Fibroblast of peridontal ligament (primary cell): ENCODE measurements around the gene JPH2.
"Not testable (repeated sequence)": the region's sequence is repeated elsewhere in the genome, so short reads cannot be mapped to it uniquely, and the experiment has no call there.

Source experiments
- DNase-seq: peaks from one replicate; pipeline ENCODE4 v3.0.0-alpha.2; 2010; ENCODE audit errors: extremely low read depth

The JPH2 gene

DNA sequence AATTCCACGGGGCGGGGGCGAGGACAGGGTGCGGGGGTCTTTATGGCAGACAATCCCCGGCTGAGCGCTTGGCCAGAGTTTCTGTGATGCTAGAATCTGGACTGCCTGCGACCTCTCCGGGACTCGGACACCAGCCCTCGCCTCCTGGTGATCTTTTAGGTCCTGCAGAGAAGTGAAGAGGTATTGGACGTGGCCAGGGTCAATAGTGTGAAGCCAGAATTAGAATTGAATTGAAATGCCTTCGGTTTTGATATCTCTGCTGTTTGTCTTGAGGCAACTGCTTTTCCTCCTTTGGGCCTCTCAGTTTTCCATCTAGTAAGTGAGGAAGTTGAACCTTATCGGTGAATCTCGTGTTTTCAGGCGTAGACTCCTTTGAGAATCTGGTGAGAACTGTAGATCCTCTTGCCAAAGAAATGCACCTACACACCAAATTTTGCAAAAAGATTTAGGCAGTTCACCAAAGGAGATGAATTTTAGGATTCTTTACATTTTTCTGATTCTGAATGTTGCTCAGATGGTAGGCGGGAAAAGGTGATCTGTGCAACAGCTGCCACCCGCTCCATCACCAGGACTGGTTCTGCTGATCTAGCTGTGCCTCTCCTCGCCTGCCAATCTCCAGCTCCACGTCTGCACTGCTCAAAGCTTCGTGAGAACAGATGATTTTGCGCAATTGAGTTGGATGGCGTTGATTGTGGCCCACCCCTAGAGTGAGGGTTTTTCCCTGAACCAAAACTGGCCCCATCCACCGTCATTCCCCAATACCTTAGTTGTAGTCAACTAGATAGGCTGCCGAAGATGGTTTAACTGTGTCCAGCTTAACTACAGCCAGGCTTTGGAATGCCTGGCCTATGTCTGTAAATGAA is 24.4 kb upstream of the JPH2 start:
- peak; percentile 84 for DNase-seq

DNA sequence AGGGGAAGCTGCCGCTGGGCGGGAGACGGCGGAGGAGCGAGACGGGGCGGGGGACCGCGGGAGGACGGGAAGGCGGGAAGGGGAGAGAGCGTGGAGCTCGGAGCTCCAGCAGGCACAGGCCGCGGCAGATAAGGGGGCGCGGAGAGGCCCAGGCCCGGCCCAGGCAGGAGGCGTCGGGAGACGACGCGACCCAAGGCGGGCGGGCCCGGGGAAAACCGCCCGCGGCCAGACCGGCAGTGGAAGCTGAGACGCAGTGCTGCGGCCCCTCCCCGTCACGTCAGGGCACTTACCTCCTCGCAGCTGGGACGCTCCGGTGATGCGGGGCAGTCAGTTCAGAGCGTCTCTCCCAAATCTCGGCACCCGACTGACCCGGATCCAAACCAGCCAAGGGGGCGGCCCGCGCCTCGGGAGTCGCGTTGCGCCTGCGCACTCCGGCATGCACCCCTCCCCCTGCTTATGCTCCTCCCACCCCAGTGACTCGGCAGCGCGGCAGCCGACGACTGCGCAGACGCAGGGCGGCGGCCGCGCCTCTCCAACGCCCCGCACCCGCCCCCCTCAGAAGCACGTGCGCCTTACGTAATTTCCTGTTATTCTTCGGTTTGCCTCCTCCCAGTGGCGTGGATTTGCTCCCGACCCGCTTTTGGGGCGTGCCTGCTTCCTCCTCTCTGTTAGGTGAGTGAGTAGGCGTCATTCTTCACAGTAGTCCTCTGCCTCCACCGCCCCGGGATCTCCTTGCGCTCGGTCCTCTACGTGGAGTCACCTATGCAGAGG is 23.6 kb upstream of the JPH2 start, which contains the start of gene OSER1:
Gene OSER1, minus strand, starts transcription at position 366 of the 771 bp plus-strand sequence. CDS start 3,814 bp downstream, outside the sequence.
- peak; percentile 96 for DNase-seq

DNA sequence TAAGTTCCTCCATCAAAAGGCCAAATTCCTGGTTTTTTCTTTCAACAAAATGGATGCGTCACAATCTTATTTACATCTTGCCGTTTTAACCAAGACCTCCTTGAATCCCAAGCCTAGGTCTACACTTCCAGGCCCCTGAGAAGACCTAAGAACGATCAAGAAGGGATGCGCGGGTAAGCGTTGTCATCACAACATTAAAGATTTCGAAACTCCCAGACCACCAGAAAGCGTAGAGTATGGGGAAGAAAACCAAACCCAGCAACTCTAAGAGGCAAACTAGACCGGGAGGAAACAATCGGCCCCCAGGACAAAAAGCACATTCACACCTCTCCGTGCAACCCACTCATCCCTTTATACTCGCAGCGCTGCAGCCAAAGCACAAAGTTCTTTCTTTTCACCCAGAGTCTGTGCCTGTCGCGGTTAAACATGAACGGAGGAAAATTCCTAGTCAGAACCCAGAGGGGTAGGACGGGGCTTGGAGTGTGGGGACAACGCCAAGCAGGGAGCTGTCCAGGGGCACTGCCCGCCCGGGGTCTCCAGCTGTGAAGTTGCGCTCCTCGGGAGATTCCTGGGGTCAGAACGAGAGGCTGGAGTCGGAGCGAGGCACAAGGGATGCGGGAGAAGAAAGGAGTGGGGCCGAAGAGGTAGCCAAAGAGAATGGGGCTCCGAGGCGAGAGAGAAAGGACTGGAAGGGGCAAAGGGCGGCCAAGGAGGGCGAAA is 22.9 kb upstream of the JPH2 start:
- peak; percentile 31 for DNase-seq

DNA sequence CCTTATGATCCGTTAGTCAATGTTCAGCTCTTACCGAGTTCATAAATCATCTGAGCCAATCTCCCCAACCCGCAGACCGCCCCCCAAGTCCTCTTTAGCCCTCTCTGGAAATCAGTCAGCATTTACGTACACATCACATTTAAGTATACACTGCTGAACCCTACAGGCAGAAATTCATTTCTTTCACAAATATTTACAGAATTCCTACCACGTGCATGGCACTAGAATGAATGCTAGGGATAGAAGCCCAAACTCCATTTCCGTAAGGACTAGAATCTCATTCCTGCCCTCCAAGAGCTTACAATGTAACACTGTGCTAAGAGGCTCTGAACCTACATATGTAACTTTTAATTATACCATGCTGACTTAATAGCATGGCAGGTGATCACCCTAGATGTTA is 21.8 kb upstream of the JPH2 start:
- DNase-seq = peak; percentile 52

DNA sequence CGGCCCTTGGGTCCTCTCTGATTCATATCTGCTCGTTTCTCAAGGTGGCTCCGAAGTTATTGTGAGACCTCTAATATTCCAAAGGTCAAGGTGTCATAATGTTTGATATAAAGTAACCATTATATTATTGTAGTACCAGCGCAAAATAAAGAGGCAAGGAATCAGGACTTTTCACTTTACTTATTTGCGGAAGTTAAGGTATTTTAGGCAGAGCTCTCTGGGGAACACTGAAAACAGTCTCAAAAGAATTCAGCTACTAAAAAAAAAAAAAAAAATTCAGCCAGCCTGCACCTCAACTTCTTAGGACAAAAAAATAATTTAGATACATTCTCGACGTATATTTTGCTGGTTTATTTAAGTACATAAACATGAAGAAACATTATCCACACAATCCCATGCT is 21.2 kb upstream of the JPH2 start:
- DNase-seq = no peak

DNA sequence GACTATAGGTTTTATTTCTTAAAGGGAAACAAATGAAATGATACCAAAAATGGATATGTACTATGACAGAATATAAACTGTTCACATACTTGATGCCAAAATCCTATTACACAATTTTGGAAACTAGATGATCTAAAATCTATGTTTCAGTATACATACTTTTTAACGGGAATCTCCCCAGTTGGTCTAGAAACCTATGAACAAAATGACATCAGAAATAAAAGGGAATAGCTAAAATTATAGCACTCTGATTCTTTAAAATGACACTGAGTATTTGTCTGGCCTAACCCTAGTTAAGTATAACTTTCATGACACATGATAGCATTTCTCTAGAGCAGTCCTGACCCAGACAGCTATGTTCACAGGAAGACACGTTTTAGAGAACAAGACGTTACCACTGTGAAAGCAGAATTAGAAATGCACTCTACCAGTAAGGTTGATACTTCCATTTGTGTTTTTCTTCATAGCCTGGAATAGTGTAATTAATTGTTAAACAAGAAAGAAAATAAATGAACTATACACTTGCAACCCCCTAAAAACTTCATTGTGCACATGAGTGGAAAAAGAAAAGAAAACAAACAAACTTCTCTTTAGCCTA is 20.2 kb upstream of the JPH2 start:
- DNase-seq = peak; percentile 48

DNA sequence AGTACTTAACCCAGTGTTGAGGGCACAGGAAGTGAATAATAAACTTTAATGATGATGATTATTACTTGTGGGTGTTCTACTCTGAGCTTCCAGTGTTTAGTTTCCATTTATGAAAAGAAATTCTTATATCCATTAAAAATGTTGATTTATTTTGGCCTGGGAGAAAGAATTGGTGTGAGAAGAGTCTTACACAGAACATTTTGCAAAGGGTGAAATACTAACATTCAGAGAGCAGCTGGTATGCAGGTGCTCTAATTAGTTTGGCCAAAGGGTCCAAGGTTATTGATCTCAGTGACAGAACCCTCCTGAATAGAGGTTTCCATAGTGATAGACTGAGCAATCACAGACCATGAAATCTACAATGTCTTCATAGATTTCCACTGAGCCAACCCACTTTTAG is 19.1 kb upstream of the JPH2 start:
- no peak for DNase-seq

DNA sequence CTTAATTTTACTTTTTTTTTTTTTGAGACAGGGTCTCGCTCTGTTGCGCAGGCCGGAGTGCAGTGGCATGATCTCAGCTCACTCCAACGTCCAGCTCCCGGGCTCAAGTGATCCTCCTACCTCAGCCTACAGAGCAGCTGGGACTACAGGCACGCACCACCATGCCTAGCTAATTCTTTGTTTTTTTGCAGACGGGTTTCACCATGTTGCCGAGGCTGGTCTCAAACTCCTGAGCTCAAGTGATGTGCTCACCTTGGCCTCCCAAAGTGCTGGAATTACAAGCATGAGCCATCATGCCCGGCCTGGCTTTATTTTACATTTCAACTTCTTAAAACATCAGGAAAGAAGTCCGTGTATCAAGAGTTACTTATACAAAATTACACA is 17.8 kb upstream of the JPH2 start:
- no peak for DNase-seq

DNA sequence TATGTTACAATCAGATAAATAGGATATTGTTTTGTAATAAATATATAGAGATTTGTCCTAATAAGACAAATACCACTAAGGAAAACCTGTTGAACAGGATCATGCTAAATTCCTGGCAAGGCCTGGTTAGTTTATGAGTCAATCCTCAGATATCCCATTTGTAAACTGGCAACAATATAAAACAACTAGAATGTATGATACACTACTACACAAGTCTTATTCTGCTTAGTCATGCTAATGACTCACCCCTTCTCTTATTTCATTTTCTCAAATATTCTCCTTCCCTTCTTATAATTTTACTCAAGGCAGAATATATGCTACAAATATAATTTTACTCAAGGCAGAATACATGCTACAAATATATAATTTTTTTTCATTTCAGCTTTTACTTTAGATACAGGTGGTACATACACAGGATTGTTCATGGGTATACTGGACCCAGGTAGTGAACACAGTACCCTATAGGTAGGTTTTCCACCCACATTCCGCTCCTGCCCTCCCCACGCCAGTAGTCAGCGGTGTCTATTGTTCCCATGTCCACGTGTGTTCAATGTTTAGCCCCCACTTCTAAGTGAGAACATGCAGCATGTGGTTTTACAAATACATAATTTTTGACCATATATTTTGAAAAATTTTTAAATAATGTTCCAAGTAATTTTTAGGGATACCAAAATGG is 17.3 kb upstream of the JPH2 start:
- peak; percentile 95 for DNase-seq

DNA sequence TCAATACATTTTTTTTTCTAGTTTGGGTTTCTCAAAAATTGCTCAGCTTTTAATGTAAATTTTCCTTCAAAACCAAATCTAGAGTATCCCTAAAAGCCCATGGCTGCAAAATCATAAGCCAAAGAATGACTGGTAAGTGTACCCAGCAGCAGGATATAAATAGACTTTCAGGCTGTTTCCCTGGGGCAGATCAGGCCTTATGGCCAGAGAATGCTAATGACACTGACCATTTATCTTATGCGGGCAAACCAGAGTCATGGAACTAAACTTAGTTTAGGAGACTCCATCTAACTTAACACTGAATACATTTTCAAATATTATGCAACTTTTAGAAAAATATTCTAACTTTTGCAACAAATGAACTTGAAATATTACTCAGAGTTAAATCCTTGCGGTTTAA is 16.2 kb upstream of the JPH2 start:
- DNase-seq = peak; percentile 27

DNA sequence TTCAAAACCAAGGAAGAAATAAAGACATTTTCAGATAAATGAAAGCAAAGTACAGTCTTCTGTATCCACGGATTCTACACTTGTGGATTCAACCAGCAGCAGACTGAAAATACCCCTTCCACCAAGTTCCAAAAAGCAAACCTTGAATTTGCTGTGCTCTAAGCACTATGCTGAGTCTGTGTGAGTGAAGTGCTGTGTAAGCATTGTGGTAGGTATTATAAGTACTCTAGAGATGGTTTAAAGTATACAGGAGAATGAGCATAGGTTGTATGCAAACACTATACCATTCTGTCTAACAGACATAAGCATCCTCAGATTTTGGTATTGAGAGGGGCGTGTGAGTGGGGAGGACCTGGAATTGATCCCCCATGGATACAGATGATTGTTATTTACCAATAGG is 14.0 kb upstream of the JPH2 start:
- DNase-seq = no peak

DNA sequence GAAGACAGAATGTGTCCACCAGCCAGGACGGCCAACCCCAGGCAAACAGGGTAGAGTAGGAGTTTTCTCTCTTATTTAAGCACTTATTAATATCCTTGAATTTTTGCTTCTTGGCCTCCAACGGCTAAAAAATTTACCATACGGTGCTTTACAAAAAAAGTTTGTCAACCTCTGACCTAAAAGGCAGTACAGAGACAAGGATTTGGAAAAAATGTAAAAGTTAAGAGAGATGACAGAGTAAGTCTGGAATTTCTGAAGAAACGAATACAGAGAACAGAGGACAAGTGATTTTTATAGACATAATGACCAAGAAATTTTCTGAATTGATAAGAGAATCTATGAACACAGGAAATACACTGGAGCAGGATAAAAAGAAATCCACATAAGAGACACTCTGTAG is 13.4 kb upstream of the JPH2 start:
- no peak for DNase-seq

DNA sequence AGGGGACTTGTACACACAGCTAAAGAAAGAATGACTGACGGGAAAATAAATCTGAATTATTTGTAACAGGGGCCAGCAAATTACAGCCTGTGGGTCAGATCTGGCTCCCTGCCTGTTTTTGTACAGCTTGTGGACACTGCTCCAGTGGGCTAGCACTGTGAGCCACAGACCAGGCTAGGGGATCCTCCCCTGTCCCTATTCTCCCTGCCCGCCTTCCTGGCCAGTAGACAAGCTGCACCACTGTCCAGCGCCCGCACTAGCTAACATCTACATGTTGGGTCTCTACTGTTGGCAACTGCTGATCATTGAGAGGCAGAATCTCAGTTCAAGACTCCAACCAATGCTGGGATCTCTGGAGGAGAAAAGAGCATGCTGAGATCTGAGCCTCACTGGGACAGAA is 12.9 kb upstream of the JPH2 start:
- DNase-seq = no peak

DNA sequence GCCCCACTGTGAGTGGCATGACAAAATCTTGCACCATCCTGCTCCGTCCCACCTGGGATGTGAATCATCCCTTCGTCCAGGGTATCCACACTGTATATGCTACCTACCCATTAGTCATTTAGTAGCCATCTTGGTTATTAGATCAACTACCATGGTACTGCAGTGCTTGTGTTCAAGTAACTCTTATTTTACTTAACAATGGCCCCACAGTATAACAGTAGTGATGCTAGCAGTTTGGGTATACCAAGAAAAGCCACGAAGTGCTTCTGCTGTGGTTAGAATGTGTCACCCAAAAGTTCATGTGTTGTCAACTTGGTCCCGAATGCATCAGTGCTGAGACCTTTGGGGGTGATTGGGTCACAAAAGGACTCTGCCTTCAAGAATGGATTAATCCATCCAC is 11.9 kb upstream of the JPH2 start:
- DNase-seq = no peak

DNA sequence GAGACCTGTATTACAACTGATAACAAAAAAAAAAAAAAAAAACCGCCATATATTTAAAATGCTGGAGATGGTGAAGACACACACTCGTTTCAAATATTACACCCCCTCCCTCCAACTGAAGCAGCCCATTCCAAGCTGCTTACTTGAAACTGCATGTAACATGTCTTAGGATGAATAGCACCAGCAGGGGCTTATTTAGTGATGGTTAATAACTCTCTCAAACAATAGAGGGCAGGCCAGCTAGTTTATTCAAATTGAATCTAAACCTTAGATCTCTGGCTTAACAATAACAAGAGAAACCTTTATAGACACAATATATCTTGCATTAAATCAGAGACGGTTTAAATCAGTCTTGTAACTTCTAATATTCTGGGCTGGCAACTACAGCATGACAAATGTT is 9.3 kb upstream of the JPH2 start:
- peak; percentile 23 for DNase-seq

DNA sequence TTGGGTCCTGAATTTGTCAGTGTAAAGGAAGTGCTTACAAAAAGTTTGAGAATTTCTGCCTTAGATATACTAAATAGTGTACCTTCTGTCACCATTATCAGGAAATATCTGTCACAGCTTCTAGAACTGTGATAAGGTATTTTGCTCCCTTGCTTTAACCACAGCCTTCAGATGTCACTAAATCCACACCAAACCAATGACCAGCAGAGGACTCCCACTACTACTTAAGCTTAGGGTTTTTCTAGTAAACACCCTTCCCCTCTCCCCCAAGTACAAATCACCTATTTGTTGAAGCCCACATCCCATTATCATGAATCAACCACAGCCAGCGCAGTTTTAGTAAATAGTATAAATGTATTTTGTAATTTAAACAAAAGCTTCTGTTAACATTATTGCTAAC is 8.6 kb upstream of the JPH2 start:
- DNase-seq = no peak

DNA sequence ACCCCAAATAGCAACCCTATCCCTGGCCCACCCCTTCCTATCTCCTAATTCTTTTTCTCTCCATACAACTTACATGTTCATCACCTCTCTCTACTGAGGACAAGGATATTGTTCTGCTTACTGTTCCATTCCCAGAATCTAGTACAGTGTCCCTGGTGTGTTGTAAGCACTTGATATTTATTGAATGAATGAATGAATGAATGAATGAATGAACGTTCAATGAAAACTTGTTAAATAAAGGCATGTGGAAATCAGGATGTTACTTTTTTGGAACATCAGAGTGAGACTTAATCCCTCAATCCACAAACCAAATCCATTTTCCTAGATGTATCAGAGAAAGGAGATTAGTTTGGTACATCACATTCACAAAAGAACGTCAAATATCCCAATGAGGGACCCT is 6.8 kb upstream of the JPH2 start:
- DNase-seq = no peak

DNA sequence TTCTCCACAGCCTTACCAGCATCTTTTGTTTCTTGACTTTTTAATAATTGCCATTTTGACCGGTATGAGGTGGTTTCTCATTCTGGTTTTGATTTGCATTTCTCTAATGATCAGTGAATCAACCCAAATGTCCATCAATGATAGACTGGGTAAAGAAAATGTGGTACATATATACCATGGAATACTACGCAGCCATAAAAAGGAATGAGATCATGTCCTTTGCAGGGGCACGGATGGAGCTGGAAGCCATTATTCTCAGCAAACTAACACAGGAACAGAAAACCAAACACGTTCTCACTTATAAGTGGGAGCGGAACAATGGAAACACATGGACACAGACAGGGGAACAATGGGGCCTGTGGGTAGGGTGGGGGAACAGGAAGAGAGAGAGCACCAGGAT is 4.7 kb upstream of the JPH2 start:
- DNase-seq = not testable (repeated sequence)

DNA sequence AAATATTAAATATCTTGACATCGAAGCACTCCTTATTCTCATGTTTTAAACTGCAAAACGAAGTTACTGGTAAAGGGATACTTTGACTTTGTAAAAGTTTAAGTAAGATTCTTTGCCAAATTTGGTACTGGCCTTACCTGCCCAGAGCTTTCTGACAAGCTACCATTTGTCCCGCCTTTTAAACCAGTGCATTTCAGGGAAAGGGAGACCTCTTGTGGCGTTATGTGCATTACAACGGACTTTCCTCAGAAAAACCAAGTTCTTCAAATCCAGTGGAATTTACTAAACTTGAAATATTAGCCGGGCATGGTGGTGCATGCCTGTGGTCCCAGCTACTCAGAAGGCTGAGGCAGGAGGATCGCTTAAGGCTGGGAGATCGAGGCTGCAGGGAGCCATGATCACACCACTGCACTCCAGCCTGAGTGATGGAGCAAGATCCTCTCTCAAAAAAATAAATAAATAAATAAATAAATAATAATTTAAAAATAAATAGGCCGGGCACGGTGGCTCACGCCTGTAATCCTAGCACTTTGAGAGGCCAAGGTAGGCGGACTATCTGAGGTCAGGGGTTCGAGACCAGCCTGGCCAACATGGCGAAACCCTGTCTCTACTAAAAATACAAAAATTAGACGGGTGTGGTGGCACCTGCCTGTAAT is 3.3 kb upstream of the JPH2 start:
- DNase-seq = peak; percentile 90

DNA sequence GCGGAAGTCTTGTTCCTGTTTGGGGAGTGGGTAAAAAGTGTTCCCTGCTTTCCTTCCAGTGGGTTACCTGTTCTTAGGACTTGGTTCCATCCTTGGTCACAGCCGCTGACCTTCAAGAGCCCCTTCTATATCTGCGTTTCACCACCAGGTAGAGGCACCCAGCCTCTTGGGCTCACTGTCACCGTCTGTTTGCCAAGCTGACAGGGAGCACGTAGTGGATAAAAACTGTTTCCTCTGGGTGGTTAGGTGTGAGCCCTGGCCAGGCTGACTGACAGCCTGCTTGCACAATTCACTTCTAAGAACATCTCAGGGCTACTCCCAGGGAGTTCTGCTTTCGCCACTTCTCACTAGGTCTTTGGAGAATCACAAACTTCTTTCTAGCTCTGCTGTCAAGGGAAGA is 1.8 kb upstream of the JPH2 start:
- DNase-seq = no peak
